Measurements from ENCODE around the gene LHFPL2. TPM values are rescaled to one million over a fixed set of nuclear protein-coding genes. Genes with fewer than 3 reads are reported as not detected.
"Not testable (repeated sequence)": the region's sequence is repeated elsewhere in the genome, so short reads cannot be mapped to it uniquely, and the experiment has no call there.

LHFPL2 gene
- polyA plus RNA-seq, 3 donors = 6.6 to 24.9 (median 7.3) TPM

DNA sequence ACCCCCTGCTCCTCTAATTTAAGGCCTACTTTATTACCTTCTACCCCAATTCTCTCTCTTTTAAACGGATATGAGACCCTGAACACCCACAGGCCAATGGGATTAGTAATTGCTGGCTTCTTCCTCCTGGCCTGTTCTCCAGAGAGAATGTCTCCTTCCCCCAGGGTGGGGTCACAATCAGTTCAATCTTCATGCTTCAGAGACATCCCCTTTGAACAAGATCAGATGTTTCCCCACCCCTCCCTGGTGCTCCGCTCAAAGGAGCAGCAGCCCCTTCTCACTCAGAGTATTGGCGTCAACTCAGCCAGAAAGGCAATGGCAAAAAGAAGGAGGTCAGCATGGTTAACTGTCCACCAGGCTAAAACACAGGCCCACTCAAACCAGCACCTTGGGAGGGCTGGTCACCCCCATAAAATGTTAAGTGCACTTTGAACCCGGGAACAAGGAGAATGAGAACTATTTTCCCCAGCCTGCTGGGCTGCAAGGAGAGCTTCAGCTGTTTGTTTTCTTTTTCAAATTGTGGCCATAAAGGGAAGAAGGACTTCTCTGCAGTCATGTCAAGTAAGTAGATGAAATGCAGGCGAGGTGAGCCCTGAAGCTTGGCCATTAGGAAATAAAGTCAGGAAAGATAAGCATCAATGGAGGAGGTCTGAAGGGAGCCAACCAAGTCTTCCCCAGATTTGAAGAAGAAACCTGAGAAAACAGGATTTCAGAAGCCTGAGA, 20.1 kb downstream of the LHFPL2 start:
- WGBS, 3 donors = 69 to 77% (median 72%) methylated on average over 5 of the region's 5 CpGs

DNA sequence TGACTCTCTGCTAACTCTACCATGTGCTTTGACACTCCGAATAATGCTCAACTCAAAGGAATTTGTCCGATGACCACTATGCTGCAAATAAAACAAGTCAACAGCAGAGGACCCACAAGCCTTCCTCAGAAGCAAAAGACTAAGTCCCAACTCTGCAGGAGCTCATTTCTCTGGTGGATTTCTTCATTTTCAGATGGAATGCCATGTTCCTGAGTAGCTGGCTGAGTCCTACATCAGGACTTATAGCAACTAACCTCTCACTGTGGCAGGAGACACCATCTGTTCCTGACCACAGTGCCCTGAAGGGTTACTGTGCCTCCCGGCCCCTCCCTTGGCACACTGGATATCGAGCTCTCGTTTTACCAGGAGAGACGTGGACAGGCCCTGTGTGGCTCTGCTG, 20.8 kb downstream of the LHFPL2 start:
- 80 to 87% (median 81%) methylated on average over 6 of the region's 6 CpGs for WGBS, 3 donors
- no peak overlapping the region for H3K27ac ChIP-seq (ENCODE audit: low read depth, low read length)

More for the DNA sequence above, 20.1 kb downstream of the LHFPL2 start:
- no peak overlapping the region for H3K27ac ChIP-seq (ENCODE audit: low read depth, low read length)

DNA sequence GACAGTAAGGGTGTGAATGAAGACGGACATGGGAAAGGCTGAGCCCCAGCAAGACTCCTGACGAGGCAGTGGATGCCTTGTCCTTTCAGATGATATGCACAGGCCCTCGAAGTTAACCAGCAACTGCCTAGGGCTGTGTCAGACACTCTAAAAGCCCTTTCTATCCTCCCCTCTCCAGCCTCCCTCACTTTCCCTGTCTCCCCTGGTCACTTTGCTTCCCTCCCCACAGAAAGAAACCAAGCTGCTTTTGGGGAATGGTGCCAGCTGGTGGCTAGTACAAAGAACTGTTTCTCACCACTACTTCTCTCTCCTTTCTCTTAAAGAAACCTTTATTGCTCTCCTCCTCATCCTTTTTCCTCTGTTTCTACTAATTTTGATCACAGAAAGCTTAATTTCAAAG, 21.4 kb downstream of the LHFPL2 start:
- WGBS, 3 donors = 82 to 94% (median 87%) methylated on average over 3 of the region's 3 CpGs
- H3K27ac ChIP-seq (ENCODE audit: low read depth, low read length) = no peak overlapping the region

DNA sequence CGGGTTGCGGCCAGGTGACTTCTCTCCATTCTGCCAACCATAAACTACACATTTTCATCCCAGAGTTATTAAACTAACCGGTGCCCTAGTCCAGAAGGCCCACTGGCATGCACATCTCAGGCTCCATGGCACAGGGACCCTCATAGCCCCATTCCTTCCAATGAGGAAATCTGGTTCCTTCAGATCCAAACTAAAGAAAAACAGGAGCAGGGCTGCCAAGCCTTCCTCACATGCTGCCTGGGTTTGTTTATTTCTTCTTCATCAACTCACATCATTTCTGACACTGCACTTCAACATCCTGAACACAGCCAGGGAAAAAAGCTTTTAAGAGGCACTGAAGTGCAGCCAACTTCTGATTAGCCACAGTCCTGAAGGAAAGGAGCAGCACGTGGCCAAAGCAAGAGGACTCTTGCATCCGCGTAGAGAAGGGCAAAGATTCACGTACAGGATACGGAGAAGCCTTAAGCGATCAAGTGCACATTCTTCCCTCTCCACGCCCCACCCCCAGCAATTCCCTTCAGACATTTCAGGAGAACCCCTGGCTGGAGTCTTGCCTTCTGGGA, 22.5 kb downstream of the LHFPL2 start:
- WGBS, 3 donors = 68 to 76% (median 74%) methylated on average over 10 of the region's 10 CpGs
- no peak overlapping the region for H3K27ac ChIP-seq (ENCODE audit: low read depth, low read length)

DNA sequence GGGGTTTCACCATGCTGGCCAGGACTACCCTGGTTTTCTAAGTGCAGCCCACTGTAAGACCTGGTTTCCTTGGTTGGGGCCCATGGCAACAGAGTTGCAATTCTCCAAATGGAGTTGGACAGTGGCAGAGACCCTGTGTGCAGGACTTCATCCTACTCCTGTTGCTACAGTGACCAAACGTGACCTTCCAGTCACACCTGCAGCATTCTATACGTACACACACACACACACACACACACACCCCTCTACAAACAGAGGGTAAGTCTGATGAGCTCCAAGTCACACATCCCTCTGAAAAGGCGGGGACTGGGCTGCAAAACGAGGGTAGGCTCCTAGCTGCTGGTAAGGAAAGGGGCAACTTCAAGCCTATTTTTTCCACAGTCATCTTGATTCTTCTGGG, 23.6 kb downstream of the LHFPL2 start:
- 81 to 95% (median 87%) methylated on average over 4 of the region's 4 CpGs for WGBS, 3 donors
- no peak overlapping the region for H3K27ac ChIP-seq (ENCODE audit: low read depth, low read length)

DNA sequence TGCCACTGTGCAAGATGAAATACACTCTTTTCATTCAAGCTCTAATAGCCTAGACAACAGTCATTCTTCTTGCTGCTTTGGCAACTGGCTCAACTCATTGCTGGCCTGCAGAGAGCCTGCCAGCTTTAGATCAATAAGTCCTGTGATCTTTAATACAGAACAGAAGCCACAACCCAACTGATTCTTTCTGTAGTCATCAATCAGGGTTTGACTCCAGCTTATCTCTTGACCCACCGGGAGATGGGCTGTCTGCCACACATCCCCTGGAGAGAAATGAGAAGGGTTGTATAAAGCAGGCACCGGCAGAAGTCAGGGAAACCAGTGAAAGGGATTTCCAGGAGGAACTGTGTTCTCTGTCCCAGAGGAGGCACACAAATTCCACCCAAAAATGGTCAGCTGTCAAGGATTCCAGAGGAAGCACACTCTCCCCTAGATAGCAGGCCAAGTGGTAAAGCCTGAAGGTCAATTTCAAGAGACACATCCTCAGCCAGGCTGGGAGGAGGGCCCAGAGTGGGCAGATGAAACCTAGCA, 24.5 kb downstream of the LHFPL2 start:
- WGBS, 3 donors = 33 to 41% (median 36%) methylated on average over 2 of the region's 2 CpGs
- no peak overlapping the region for H3K27ac ChIP-seq (ENCODE audit: low read depth, low read length)

DNA sequence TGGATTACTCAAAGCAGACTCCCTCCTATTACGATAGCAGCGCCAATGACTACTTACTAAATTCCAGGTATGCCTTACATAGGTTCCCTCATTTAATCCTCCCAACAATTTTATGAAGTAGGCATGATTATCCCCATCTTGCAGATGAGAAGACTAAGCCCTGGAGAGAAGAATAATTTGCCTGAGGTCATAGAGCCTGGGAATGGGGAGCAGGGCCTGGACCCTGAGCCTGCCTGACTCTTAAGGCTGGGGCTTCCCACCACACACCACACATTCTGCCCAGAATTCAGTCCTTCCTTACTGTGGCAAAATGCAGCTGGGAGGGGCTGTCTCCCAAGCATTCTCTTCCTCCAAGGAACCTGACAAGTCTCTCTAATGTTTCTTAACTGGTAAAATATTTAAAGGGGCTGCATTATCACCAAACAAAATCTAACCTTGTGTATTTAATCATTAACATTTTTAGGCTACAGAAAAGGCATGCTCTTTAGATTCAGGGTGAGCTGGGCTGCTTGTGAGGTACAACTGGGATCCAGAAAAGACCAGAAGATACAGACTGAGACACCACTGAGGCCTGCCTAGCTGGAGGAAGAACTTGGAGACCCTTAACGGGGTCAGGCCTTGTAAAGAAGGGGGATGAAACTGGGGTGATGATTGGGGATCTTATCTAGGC, 26.1 kb downstream of the LHFPL2 start:
- no peak overlapping the region for H3K27ac ChIP-seq (ENCODE audit: low read depth, low read length)
- 81 to 95% (median 92%) methylated on average over 3 of the region's 3 CpGs for WGBS, 3 donors

DNA sequence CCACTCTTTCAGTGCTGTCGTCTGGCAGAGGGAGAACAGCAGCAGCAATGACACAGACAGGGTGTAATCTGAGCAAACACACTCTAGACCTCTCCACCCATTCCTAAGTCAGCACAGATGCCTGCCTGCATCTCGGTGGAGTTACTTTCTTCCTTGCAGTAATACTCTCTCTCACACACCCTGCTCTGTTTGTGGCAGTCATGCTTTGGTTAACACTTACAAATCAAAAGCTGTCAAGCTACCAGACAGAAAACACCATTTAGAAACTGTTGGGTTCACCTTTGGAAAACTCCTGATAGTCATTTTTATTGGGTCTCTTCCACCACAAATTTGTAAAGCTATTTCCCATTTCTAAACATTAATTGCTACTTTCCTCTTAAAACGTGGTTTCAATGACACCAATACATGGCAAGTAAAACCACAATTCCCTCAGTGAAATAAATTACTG, 27.3 kb downstream of the LHFPL2 start:
- 25 to 54% (median 38%) methylated on average over 3 of the region's 3 CpGs for WGBS, 3 donors
- H3K27ac ChIP-seq (ENCODE audit: low read depth, low read length) = no peak overlapping the region

DNA sequence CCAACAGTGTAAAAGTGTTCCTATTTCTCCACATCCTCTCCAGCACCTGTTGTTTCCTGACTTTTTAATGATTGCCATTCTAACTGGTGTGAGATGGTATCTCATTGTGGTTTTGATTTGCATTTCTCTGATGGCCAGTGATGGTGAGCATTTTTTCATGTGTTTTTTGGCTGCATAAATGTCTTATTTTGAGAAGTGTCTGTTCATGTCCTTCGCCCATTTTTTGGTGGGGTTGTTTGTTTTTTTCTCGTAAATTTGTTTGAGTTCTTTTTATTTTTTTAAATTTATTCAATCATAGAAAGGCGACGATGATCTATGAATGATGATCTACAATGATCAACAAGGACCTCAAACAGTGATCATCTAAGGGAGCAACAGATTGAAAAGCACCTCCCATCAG, 28.5 kb downstream of the LHFPL2 start:
- 95 to 98% (median 98%) methylated on average over 4 of the region's 4 CpGs for WGBS, 3 donors

DNA sequence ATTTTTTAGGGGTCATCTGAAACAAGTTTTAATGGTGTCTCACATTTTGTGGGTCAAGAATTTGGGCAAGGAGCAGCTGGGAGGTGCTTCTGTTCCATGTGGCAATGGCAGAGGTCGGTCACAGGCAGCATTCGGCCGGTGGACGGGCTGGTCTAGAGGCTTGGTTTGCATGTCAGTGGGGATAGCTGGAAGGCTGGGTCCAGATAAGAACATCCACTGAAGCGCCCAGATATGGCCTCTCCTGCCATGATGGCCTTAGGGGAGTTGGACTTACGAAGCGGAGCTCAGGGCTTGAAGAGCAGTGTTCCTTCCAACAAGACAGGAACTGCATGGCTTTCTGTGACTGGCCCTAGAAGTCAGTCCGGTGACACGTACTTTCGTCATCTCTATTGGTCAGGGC, 30.3 kb downstream of the LHFPL2 start:
- no peak overlapping the region for H3K27ac ChIP-seq (ENCODE audit: low read depth, low read length)
- 97 to 98% (median 97%) methylated on average over 10 of the region's 10 CpGs for WGBS, 3 donors

More for the DNA sequence above, 28.5 kb downstream of the LHFPL2 start:
- H3K27ac ChIP-seq (ENCODE audit: low read depth, low read length) = not testable (repeated sequence)

DNA sequence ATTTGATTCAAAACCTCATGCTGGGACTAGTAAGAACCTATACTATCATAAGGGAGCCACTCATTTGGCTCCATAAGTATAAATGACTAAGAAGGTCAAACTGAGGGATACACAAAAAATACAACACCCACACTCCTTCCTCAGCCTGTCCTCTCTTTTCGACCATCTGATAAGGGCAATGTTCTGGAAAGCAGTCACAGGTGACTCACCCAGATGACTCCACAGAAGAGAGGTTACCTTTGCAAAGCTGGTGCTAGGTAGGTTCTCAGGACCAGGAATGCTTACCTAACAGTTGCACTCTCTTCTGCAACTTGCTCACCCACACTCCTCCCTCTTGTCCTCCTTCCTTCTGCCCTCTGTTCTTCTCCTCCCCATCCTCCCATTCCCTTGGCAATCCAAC, 32.9 kb downstream of the LHFPL2 start:
- no peak overlapping the region for H3K27ac ChIP-seq (ENCODE audit: low read depth, low read length)
- WGBS, 3 donors = 55 to 91% (median 62%) methylated on average over 1 of the region's 1 CpG

DNA sequence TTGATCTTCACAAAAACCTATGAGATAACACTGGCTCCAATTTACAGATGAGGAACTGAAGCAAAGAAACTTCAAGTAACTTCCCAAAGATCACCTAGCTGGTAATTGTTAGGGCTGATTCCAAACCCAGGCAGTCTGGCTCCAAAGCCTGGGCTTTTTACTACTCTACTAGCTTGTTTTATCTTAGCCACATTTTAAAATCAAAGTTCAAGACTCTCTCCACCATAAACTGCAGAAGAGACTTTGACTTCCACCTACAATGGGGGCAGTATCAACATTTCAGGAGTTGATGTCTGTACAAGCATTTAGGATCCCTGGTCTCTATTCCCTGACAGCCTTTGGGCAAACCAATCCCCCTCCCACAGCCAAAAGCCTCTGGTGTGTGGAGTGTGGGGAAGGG, 33.8 kb downstream of the LHFPL2 start:
- no peak overlapping the region for H3K27ac ChIP-seq (ENCODE audit: low read depth, low read length)

DNA sequence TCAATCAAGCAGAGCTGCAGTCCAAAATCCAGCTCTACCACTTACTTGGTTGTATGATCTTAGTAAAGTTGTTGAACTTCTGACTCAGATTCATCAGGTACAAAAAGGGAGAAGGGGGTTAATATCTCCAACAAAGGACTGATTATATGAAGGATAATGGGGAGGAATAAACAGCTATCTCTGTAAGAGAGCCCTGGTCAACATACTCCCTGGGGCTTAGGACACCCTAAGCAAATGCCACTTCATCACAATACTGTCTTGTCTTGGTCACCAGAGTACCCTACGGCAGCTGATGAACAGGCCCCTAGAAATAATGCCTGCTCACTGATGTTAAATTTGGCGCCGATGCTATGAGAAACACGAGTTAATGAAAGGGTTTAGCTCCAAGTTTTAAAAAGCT, 34.8 kb downstream of the LHFPL2 start:
- no peak overlapping the region for H3K27ac ChIP-seq (ENCODE audit: low read depth, low read length)
- WGBS, 3 donors = 49 to 71% (median 68%) methylated on average over 4 of the region's 4 CpGs

DNA sequence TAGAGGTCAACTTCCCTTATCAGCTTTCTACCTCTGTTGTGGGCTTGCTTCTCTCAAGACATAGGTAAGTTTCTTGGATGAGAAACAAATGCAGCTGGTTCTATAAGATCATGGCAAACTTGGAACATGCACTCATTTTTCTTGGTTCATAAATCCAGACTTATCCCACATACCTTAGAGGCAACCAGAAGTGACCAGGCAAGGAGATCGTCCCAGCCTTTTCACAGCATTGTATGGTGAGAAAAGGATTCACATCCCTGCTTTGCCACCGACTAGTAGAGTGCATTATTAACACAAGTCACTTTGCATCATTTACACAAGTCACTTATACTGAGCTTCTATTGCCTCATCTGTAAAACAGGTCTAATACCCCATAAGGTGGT, 35.4 kb downstream of the LHFPL2 start:
- H3K27ac ChIP-seq (ENCODE audit: low read depth, low read length) = no peak overlapping the region
- 85 to 94% (median 90%) methylated on average over 2 of the region's 2 CpGs for WGBS, 3 donors

DNA sequence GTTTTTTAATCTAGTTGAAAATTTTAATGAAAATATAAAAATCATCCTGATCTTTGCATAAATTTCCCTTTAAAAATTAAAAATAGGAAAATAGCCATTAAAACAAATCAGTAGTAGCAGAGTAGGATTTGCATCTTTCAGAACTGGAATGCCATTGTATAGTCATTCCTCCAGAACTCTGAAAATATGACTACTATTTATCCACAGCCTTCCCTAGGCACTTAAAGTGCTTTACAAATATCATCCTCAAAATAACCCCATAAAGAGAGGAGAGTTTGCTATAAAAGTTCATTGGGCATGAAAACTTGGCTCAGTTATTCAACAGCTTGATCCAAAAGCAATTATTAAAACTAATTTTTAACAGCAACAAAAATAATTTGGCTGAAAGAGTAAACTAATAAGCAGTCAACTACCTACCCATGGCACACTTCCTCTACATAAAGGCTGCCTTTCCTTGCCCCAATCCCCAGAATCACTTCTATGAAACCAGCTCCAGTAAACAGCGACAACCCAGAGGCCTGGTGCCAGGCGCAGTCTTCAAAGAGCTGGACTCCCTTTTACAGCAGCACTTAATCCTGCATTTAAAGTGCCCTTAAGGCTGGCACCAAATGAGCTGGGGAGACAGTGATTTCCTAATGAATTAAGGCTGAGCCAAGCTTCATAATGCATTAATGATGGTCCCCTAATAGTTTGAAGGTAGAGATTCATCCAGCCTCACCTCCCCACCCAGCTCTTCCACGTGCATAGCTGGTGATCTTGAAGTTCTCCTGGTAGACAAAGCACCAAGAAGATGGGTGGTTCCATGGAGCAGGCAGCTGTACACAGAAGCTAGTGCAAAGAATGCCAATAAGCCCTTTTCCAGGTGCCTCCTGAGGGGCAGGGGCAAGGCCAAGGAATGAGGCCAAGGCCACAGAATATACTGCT, 36.1 kb downstream of the LHFPL2 start:
- no peak overlapping the region for H3K27ac ChIP-seq (ENCODE audit: low read depth, low read length)
- 80 to 91% (median 86%) methylated on average over 3 of the region's 3 CpGs for WGBS, 3 donors

DNA sequence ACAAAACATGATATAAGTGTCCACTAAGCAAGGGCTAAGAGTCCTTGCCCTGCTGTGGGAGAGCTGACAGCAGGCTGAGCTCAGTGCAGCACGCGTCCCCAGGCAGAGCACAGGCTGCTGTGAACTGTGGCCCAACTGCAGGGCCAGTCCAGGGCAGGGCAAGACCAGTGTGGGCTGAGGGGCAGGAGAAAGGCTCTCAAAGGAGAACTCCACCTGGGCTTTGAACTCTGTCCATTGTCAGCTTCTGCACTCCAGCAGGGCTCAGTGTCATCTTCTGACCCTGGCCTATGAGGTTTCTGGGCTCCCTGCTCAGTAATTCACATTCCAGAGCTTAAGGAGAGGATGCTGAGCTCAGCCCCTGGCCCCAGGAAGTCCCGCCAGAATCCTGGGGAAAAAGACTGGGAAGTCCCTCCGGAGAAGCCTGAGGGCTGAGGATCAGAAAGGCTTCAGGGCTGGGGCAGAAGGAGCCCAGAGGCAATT, 37.4 kb downstream of the LHFPL2 start:
- no peak overlapping the region for H3K27ac ChIP-seq (ENCODE audit: low read depth, low read length)
- 39 to 78% (median 68%) methylated on average over 4 of the region's 4 CpGs for WGBS, 3 donors

DNA sequence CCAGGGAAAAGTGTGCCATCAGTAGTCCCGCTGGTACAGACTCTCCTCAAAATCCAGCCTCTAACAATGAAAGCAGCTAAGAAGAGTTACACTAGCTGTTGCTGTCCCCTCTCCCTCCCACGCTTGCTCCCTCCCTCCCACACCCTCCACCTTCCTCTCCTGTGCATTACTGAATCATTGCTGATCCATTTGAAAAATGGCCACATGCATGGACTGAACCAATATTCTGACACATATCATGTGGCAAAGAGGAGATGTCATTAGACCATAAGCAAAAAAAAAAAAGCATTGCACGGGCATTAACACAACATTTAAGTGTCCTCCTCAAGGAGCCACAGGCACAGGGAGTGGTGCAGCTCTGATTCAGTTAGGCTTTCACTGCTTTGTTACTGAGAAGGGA, 37.9 kb downstream of the LHFPL2 start:
- H3K27ac ChIP-seq (ENCODE audit: low read depth, low read length) = no peak overlapping the region
- 71 to 84% (median 83%) methylated on average over 3 of the region's 3 CpGs for WGBS, 3 donors

DNA sequence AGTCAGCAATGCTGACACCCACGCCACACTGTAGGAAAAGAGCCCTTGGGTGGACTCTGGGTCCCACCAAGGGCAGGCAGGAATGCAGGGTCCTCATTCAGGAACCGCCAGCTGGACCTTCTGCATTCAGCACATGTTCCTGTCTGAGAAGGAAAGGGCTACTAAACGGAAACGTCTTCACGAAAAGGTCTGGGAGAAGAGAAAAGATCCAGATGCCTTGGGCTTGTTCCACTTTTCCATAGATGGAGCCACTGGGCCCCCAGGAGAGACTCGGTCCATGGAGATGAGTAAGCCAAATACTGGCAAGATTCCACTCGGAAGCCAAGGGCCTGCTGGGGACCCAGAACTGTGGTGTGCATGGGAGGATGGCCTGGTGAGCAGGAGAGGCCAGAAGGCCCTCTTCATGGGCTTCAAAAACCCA, 38.4 kb downstream of the LHFPL2 start:
- 66 to 88% (median 71%) methylated on average over 7 of the region's 7 CpGs for WGBS, 3 donors
- H3K27ac ChIP-seq (ENCODE audit: low read depth, low read length) = no peak overlapping the region
